ENCODE results near the gene RUSC2.

- TF ChIP-seq, protein P1, sequence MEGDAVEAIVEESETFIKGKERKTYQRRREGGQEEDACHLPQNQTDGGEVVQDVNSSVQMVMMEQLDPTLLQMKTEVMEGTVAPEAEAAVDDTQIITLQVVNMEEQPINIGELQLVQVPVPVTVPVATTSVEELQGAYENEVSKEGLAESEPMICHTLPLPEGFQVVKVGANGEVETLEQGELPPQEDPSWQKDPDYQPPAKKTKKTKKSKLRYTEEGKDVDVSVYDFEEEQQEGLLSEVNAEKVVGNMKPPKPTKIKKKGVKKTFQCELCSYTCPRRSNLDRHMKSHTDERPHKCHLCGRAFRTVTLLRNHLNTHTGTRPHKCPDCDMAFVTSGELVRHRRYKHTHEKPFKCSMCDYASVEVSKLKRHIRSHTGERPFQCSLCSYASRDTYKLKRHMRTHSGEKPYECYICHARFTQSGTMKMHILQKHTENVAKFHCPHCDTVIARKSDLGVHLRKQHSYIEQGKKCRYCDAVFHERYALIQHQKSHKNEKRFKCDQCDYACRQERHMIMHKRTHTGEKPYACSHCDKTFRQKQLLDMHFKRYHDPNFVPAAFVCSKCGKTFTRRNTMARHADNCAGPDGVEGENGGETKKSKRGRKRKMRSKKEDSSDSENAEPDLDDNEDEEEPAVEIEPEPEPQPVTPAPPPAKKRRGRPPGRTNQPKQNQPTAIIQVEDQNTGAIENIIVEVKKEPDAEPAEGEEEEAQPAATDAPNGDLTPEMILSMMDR (IDR thresholded peaks at IDR 0.05) = no peak
- TF ChIP-seq POLR2A (IDR thresholded peaks at IDR 0.05) = no peak
Observed at GRCh38 chr9:35448496-35448895, 41.4 kb upstream of the RUSC2 start.

Measured in testis (tissue), 2 donors.